NCI-H69 (cell line): ENCODE measurements around the gene SMIM28.
A peak's percentile ranks its signal among the peaks of the same experiment; 100 is the strongest.
"Not testable (repeated sequence)": the region's sequence is repeated elsewhere in the genome, so short reads cannot be mapped to it uniquely, and the experiment has no call there.

Experiments
- DNase-seq: peaks from one replicate; lab custom pipeline; 2025; lab: John Stamatoyannopoulos, UW

SMIM28 gene

GRCh38 chr6:138405816-138406413 lies 28.2 kb downstream of the SMIM28 start:
- peak; percentile 78 for DNase-seq

DNA sequence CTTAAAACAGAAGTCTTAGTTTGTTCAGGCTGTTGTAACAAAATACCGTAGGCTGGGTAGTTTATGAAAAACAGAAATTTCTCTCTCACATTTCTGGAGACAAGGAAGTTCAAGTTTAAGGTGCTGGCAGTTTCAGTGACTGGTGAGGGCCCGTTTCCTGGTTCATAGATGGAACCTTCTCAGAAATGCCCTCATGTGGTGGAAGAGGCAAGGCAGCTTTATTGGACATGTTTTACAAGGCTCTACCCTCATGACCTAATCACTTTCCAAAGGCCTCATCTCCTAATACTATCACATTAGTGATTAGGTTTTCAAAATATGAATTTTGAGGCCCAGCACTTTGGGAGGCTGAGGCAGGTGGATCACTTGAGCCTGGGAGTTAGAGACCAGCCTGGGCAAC lies 28.7 kb downstream of the SMIM28 start:
- DNase-seq = peak; percentile 26

- DNase-seq = no peak
Measured at GRCh38 chr6:138410048-138410735, 32.5 kb downstream of the SMIM28 start.

DNA sequence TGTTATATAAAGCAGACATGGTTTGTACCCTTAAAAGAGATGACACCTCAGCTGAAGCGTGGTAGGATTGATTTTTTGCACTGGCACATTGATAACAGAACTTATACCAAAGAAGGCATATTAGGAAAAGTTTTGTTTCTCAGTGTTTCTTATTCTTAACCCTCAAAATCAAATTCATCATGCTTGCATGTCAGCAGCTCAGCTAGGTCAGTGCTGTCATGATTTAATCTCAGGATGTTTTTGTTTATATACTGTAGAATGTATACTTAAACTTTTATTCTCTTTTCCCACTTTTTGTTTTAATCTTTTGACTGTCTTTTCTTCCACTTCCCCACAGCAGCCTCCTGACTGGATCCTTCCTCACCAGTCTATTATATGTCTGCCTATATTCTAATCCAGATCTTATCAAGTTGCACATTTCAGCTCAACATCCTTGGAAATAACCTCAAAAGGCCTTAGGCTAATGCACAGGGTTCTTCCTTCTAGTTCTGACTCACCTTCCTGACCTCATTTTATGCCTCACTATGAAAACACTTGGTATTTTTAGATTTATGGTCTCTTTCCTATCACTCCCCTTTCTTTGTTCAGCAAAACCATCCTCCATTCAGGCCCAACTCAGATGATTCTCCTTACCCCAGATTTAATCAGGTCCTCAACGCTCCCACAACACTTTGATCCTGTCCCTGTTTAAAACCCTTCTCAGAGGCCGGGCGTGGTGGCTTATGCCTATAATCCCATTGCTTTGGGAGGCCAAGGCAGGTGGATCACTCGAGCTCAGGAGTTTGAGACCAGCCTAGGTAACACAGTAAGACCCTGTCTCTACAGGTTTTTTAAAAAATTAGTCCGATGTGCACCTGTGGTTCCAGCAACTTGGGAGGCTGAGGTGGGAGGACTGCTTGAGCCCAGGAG lies 33.5 kb downstream of the SMIM28 start:
- no peak for DNase-seq

GRCh38 chr6:138415125-138415524 lies 37.4 kb downstream of the SMIM28 start:
- no peak for DNase-seq

GRCh38 chr6:138416206-138416605 lies 38.5 kb downstream of the SMIM28 start:
- no peak for DNase-seq

GRCh38 chr6:138417493-138418117 lies 39.9 kb downstream of the SMIM28 start:
- no peak for DNase-seq

DNA sequence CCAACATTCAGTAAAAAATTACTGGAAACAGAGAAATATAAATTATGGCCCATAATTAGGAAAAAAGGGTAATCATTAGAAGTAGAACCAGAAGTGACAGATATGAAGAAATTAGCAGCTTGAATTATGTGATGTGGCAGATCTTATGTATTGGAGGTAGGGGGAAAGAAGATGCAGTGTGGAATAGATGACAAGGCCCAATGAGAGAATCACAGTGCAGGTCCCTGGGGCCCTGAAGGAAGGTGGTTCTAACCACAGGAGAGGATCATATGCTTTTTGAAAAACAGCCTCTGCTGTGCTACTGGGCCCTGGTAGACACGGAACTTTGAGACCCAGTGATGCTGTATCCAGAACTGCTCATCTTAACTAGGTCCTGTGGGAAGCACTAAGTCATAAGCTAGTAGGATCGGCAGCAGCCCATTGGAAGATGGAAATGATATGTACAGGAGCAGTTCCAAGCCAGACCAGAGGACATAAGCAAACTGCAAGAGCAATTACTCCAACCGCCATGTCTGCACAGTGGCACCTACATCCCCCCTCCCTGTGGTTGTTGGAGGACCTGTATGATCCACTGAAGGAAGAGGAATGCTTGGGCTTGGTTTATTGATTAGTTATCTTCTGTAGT lies 40.5 kb downstream of the SMIM28 start:
- DNase-seq = no peak

DNA sequence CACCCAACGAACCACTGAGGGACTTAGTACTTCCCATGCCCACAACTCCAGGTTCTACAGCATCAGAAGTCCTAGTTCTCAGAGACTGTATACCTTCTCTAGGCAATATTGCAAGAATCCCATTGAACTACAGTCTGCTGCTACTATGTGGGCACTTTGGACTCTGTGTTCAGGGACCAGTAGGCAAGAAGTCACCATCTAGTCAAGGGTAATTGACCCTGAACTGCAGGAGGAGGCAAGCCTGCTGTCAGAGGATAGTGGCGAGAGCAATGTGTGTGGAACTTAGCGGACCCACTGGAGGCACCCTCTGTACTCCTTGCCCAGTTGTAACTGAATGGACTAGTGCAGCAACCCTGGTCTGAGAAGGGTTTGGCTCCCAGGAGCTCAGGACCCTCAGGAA lies 42.1 kb downstream of the SMIM28 start:
- DNase-seq = no peak

- DNase-seq = no peak
Measured at GRCh38 chr6:138420356-138420755, 42.7 kb downstream of the SMIM28 start.

- no peak for DNase-seq
Measured at GRCh38 chr6:138421089-138421488, 43.4 kb downstream of the SMIM28 start.

DNA sequence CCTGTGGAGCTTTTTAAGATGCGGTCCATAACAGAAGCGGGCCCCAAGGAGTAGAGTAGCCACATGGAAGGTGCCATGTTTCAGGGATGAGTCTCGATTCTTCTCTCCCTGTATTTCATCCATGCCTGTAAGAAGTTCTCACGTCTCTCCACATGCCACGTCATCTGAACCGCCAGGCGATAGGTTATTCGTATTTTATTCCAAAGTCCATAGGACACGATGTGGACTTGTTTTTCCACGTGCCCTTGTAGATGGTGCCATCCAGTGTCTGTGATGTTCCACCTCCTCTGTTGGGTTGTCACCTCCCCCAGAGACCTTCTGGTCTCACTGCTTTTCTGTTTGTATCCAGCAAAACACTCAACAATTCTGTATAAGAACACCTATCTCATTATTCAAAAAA lies 43.9 kb downstream of the SMIM28 start:
- DNase-seq = no peak

DNA sequence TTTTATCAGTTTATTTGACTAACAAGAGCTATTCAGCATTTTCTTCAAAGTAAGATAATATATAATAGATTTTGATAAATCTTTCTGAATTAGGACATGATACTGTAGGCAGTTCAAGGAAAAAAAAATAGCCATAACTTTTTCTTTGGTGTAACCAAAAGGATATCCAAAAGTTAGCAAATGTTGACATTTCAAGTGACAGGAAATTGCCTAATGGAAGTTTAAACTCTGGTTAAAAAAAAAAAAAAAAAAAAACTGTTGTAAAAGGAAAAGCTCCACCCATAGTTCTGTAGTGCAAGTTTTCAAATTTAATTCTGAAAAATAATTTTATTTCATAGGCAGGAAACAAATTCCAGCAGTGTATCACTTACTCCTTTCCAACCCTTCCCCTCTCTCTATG lies 45.2 kb downstream of the SMIM28 start:
- DNase-seq = no peak

DNA sequence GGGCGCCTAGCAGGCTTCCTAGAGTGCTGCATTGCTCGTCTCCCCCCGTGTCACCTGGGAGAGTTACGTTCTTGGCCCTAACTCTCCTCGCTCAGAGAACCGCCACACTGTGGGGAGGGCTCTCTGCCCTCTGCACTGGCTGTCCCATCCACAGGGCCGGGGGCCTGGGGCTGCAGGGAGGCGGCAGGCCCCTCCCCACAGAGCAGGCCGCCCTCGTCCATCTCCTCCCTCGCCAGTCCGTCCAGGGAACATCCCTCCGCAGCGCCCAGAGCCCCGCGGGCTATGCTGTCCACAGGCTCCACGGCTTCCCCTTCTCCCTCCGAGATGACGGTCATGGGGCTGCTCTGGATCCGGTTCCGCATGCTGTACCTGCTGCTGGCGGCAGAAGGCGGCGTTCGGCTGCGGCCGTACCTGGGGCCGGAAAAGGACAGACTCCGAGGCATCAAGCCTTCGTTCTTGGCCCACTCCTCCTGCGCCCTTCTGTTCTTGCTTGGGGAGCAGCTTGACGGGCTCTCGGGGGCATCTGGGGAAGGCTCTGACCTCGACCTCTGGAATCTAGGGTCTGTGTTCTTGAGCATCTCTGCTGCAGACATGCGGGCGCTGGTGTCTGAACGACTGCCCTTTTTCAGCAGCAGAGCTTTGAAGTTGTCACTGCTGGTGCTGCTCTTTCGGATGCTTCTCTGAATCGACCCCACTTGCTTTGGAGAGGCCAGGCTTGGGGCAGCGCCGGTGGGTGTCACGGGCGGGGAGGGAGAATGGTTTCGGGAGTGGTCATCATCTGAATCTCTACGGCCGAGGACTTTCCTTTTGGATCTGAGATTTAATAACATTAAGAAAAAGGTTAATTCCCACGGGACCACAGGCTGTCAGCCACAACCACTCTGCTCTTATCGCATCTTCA lies 46.5 kb downstream of the SMIM28 start:
- no peak for DNase-seq

DNA sequence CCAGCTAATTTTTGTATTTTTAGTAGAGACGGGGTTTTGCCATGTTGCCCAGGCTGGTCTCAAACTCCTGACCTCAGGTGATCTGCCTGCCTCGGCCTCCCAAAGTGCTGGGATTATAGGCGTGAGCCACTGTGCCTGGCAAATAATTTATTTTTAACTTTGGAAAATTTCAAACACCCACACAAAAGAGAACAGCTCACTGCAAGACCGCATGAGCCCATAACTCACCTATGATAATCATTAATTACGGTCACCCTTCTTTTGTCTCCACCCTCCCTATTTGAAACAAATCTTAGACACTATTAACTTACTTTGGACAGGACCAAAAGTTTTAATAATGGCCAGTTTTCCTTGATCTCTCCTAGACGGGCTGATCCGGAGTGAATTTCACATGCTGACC lies 47.6 kb downstream of the SMIM28 start:
- DNase-seq = not testable (repeated sequence)

DNA sequence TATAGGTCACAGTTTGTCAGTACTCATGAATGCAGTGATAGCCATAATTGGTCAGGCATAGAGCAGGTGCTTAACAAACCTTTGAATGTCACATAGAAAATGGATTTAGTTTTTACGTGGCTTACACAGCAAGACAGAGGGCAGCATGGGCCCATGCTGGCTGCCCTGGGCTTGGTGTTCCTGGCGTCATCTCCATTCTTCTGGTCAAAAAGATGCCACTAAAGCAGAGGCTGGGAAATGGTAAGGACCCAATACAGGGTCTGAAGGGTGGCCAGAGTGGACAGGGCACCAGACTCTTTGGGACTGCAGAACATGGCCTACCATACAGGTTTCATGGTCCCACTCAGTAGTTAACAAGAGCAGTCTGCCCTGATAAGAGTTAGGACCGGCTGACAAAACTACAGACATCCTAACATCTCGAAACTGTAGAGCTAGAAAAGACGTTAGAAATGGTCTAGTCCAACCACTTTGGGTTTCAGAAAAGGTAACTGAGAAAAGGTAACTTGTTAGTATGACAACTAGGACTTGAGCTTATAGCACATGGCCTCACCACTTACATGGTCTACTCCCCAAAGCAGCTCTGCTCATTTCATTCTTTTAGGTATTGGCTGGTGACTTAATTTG lies 48.9 kb downstream of the SMIM28 start:
- DNase-seq = no peak

- no peak for DNase-seq
Measured at GRCh38 chr6:138427701-138428100, 50.0 kb downstream of the SMIM28 start.

GRCh38 chr6:138428944-138429598 lies 51.4 kb downstream of the SMIM28 start:
- DNase-seq = peak; percentile 66

DNA sequence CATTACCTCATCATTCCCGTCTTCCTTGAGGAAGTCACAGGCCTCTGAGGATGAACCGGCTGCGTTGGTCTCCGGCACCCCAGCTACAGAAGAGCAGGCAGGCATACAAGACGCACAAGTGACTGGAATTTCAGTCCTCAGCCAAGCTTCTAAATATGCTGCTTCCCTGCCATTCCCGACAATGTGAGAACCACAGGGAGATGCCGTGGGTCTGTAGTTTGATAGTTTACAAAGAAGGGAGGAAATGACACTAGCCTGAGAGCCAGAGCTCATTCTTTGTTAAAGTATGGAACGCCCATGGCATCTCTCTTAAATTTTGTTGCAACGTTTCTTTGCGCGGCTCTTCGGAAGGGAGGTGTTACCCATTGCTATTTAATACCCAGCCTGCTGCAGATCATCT lies 52.1 kb downstream of the SMIM28 start:
- no peak for DNase-seq
